ENCODE measurements around the gene CYGB. TPM values are rescaled to one million over a fixed set of nuclear protein-coding genes. Genes with fewer than 3 reads are reported as not detected.
A peak's percentile ranks its signal among the peaks of the same experiment; 100 is the strongest.
"Not testable (repeated sequence)": the region's sequence is repeated elsewhere in the genome, so short reads cannot be mapped to it uniquely, and the experiment has no call there.

CYGB gene
- total RNA-seq, 1 donor from 2014 or later, result 34.3 TPM

DNA sequence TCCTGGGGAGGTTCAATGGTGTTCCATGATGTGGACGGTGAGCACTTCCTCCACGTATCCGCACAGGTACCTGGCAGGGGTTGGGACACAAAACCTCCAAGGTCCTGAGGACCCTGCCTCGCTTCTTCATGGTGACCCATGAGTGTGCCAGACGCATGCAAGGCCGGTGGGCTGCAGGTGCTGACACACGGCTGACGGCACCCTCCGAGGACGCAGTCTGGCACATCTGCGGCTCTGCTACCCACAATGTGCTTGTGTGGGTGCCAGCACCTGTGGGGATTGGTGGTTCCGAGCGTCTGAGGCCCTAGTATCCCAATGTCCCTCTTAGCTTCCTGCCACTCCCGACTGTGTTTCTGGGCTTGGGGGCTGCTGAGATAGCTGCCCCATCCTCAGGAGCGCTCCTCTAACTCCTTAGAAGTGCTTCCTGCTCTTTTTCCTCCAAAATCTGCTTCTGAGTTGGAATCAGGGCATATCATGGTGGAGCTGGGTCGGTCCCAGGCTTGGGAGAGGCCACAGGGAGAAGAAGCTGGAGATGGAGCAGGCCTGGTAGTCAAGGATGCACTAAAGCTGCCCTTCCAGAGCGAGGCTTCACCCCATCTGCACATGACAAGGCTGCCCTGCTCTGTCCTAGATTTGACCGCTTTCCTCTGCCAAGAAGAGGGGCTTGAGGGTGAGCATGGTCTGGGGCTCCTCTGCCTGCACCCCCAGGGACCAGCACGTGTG lies 1.6 kb downstream of the CYGB start:
- no peak for TF ChIP-seq CTCF (IDR thresholded peaks at IDR 0.05)
- Histone ChIP-seq H3K27ac (no peak overlapping the region), H3K9me3 (no peaks in the 10 kb centered on the region), H3K27me3 (peaks cover 4% of the 10 kb centered on the region), H3K4me3 (peak overlapping the region; percentile 53), H3K36me3 (no peaks in the 10 kb centered on the region), H3K4me1 (peaks cover 35% of the 10 kb centered on the region)
- intact Hi-C loops (cut with DNase I), result no loop called here
- ATAC-seq, result no peak
- peak; percentile 61 for DNase-seq

GRCh38 chr17:76534831-76535732 lies 2.4 kb downstream of the CYGB start:
- Histone ChIP-seq H3K9me3 (no peaks in the 10 kb centered on the region), H3K4me1 (peaks cover 34% of the 10 kb centered on the region), H3K27me3 (peaks cover 4% of the 10 kb centered on the region), H3K27ac (peak overlapping the region; percentile 11), H3K4me3 (no peak overlapping the region), H3K36me3 (no peaks in the 10 kb centered on the region)
- ATAC-seq (no peak), DNase-seq (peak; percentile 63)
- intact Hi-C loops (cut with DNase I), result no loop called here
- no peak for TF ChIP-seq CTCF (IDR thresholded peaks at IDR 0.05)

- peaks cover 41% of the 10 kb centered on the region for H3K4me1 ChIP-seq
- intact Hi-C loops (cut with DNase I); H3K4me3 ChIP-seq; DNase-seq; ATAC-seq; H3K27me3 ChIP-seq; H3K27ac ChIP-seq; H3K36me3 ChIP-seq; H3K9me3 ChIP-seq: not testable (repeated sequence)
These were observed 3.7 kb downstream of the CYGB start for GRCh38 chr17:76533640-76534359.

DNA sequence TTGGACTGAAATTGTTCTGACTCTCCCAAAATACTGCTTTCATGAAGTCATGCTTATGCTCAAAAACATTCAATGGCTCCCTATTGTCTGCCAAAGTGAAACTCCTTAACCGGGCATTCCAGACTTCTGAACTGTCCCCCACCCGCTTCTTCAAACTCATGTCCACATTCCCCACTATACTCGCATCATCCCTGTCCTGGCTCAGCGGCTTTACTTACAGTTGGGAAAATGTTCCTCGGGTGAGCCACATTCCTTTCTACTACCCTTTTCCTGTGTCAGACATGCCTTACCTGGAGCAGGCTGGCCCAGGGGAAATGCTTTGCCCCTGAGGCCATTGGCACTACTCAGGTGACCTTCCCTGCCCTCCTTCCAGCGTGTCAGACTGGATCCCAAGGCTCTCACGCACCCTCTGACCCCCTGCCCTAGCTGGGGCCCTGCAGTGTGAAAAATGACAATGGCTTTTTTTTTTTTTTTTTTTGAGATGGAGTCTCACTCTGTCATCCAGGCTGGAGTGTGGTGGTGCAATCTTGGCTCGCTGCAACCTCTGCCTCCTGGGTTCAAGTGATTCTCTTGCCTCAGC lies 5.3 kb downstream of the CYGB start:
- intact Hi-C loops (cut with DNase I), result no loop called here
- H3K27me3 ChIP-seq, result no peaks in the 10 kb centered on the region
- peaks cover 56% of the 10 kb centered on the region for H3K4me1 ChIP-seq
- H3K27ac ChIP-seq, result peak overlapping the region; percentile 89
- H3K9me3 ChIP-seq, result no peaks in the 10 kb centered on the region
- H3K36me3 ChIP-seq, result no peaks in the 10 kb centered on the region
- H3K4me3 ChIP-seq, result no peak overlapping the region
- DNase-seq (no peak), ATAC-seq (no peak)
- TF ChIP-seq CTCF (IDR thresholded peaks at IDR 0.05), result no peak

- DNase-seq (no peak), ATAC-seq (no peak)
- H3K36me3 ChIP-seq, result no peaks in the 10 kb centered on the region
- intact Hi-C loops (cut with DNase I), result no loop called here
- H3K4me3 ChIP-seq, result no peak overlapping the region
- no peak for TF ChIP-seq CTCF (IDR thresholded peaks at IDR 0.05)
- H3K27me3 ChIP-seq, result no peaks in the 10 kb centered on the region
- H3K4me1 ChIP-seq, result peaks cover 54% of the 10 kb centered on the region
- H3K9me3 ChIP-seq, result no peaks in the 10 kb centered on the region
- H3K27ac ChIP-seq, result peak overlapping the region; percentile 89
These were observed 5.9 kb downstream of the CYGB start for GRCh38 chr17:76531486-76532038.

Measured in upper lobe of right lung (tissue), 1 donor.